GM21529 (cell line): ENCODE measurements around the gene MYLK4.
"Not testable (repeated sequence)": the region's sequence is repeated elsewhere in the genome, so short reads cannot be mapped to it uniquely, and the experiment has no call there.

Experiments
- ATAC-seq: cut with Tn5 transposase; IDR thresholded peaks from one replicate; pipeline ENCODE4 v1.9.1; 2021; ENCODE audit not compliant: unreplicated experiment

Gene MYLK4

DNA sequence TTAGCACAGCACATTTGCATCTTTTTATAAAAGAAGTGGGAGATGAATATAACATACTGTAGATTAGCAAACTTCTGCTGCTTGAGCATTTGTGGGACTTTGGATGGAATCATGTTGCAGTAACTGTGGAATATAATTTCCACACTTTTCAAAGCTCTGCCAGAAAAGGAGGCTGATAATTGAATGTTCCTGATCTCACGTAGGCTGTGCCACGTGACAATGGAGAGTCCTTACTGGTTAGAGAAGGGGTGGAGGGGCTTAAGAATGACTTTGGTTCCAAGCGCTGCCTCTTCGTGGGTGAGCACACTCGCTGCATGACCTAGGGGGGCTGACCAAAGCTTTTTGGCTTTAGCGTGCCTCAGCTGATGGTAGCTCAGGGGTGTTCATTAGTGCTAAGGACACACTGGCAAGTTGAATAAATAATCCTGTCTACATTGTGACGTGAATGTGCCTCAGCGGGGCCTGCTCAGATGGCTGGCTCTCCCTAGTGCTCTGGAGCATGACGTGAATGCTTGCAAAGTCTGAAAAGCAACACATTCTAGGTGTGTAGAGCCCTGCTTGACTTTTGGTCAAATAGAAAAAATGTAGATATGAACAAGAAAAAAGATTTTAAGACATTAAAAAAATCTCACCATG lies 29.5 kb upstream of the MYLK4 start:
- no peak for ATAC-seq

DNA sequence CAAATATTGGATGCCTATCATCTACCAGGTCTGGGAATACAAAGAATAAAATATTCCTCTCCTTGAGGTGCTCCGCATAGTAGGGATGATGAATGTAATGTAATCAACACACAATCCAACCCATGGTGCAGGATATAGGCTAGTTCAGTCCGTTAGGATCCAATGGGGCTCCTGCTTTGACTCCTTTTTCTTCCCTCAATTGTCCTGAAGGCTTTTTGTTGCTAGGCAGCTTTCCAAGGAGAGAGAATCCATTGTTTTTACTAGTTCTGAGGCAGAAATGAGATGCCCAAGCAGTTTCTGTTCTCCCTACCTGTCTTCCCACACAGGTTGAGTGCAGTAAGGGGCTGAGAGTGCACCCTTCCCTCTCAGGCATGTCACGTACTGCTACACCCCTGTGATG lies 26.5 kb upstream of the MYLK4 start:
- no peak for ATAC-seq

DNA sequence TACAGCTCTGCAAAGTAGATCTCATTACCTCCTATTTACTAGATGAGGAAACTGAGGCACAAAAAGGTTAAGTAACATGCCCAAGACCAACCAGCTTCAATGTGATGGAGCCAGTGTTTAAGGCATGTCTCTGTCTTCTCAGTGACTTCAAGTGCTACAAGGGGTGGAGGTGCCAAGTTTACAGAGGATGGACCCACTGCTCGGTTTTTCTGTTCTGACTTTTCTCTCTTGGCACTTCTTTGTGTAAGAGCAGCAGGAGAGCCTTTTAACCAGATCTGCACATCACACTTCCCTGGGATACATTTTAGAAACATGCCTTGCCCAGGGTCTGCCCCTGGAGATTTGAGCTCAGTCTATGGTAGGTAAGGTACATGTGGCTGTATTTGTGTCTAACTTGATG lies 24.3 kb upstream of the MYLK4 start:
- ATAC-seq, result no peak

DNA sequence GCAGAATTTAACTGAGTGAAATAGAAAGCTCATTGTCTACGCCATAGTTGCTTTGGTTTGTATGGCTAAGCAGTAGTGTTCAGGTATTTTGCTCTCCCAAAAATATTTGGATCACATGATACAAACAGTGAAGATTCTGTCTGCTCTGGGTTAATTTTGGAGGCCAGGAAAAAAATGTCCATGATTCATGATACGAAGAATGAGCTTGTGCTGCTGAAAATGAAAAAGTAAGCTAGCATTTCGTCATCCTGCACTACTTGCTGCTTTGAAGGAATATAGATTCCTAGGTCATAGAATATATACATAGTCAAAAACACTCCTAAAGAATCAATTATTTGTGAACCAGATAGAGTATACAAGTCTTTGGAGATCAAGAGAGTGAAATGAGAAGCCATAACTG lies 22.7 kb upstream of the MYLK4 start:
- ATAC-seq, result no peak

DNA sequence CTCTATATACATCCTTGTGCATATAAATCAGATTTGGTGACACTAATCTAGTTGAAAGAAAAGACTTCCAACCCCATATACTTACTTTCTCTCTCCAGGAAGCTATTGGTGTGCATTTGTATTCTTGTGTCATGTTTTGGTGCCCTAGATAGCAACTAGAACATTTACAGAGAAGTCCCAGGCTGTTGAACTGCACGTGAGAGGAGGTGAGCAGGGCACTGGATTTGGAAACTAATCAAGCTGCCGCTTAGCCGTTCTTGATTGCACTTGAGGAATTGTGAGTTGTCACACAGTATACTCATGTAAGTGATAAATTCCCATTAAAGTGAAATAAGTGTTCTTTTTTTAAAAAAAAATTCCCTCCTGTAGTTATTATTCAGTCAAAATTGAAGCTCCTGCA lies 22.1 kb upstream of the MYLK4 start:
- no peak for ATAC-seq

DNA sequence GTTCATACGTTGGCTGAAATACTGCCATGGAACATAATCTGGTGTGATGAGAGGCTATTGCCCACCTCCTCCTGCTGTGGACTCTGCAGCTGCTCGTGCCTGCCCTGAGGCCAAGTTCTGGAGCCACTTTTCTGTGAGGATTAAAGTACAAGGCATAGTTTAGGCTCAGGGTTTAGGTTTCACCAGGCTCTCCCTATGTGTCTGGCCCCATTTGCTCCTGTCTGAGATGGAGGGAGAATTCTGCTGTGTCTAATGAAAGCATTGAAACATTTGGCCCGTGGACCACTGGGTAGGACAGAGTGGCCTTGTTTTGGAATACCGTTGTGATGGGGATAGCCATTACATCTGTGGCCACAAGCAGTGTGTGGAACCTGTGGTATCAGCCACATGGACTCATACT lies 20.4 kb upstream of the MYLK4 start:
- no peak for ATAC-seq

DNA sequence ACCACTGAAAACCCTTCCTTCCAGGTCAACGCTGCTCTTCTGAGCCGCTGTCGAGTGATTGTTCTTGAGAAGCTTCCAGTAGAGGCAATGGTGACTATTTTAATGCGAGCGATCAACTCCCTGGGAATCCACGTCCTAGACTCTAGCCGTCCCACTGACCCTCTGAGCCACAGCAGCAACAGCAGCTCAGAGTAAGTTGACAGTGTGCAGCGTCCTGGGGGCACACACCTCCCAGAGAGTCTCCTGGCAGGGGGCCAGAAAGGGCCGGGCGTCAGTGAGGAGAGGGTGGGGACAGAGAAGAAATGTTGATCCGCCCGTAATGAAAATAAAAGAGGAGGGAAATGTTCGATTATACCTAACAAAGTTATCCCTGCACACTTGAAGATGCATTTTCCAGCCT lies 19.4 kb upstream of the MYLK4 start:
- no peak for ATAC-seq

DNA sequence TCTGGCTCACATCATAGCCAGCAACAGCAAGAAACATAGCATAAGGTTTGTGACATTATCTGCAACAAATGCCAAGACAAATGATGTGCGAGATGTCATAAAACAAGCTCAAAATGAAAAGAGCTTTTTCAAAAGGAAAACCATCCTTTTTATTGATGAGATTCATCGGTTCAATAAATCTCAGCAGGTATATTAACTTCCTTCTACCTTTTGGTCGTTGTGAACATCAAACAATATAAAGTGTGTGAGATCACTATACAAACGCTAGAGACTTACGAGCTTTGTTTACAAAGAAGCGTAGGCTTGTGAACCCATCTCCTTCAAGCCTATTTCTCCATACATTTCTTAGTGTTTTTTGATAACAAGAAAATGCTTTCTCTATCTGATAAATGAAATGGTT lies 18.0 kb upstream of the MYLK4 start:
- no peak for ATAC-seq

DNA sequence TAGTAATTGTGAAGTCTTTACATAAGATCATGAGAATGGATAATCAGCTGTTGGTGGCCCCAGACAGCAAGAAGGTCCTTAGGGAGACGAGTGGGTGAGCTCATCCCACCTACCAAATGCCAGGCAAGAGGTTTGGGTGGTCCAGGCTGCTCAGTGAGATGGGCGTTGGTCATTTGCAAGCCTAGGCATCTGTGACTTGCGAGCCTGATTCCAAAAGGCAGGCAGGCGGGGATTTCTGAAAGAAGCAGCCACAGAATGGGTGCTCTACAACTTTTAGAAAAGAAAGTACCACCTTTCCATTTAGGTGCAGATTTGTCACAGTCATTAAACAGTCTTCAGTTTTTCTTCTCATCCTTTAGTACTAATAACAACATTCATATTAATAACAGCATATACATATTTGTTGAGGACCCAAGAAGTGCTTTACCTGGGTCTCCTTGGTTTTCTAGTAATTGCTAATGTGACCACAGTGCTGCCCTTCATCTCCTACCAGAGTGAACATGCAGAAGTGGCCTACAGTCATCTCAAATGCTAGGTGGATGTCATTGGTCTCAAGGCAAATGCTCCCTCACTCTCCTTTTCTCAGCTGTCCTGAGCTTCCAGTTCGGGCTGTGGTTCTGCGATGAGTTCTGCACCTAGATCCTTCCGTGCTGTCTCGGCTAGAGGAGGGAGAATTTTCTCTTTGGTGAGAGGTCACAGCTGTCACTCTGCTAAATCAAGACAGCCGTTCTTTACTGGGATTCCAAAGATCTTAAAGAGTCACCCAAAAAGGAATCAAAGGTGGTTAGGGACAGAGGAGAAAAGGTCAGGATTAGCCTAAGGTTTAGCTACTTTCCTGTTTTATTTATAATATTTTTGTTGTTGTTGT lies 17.2 kb upstream of the MYLK4 start:
- no peak for ATAC-seq

DNA sequence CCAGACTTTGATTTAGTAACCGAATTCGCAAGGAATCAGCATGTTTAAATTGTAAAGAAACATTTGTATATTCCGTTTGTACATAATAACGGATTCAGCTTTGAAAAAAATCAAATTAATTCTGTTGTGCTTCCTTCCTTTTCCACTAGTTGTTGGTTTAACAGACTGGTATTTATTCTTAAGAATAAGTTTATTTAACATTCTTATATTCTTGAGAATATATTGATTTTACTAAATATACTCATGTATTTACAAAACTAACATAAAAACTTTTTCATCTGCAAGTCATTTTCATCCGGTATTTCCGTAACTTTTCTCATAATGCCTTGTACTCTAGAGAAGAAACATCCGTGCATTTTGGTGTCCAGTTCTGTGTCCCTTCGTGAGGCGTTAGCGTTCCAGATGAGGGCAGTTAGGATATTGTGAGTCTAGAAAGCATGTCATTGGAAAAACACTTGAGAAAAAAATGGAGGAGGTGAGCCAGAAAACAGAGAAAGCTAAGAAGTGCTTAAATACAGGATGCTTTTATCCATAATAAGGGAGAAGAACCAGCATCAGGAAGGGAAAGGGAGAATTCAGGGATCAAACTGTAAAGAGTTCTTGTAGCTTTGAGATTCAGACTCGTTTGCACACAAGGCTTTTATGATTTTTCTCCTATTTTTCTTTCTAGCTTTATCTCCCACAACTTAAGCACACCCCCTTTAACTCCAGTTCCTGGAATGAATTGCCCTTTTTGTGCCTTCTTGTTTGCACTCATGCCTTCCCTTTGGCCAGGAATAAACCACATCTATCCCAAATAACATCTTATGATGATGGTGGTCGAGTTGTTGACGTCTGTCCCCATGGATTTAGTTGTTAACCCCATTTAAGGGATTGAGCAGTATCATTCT lies 16.3 kb upstream of the MYLK4 start:
- no peak for ATAC-seq

DNA sequence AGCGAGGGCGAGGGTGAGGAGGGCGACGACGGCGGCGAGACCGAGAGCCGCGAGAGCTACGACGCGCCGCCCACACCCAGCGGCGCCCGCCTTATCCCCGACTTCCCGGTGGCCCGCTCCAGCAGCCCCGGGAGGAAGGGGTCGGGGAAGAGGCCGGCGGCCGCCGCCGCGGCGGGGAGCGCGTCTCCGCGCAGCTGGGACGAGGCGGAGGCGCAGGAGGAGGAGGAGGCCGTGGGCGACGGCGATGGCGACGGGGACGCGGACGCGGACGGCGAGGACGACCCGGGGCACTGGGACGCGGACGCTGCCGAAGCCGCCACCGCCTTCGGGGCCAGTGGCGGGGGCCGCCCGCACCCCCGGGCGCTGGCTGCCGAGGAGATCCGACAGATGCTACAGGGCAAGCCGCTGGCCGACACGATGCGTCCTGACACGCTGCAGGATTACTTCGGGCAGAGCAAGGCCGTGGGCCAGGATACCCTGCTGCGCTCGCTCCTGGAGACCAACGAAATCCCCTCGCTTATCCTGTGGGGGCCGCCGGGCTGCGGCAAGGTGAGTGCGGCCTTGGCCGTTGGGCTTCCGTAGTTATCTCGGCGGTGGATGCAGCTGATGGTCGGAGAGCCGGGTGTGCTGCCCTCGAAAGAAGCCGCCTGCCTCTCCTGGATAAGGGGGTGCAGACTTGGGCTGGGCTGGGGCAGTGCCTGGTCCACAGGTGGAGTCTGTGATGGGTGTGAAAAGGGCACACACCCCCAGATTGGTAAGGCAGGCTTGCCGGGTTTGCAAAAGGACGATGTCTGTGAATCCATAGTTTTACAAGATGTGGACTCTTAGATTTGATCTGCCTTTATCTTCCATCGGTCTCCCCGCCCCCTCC lies 15.4 kb upstream of the MYLK4 start:
- ATAC-seq, result peak; percentile 28

DNA sequence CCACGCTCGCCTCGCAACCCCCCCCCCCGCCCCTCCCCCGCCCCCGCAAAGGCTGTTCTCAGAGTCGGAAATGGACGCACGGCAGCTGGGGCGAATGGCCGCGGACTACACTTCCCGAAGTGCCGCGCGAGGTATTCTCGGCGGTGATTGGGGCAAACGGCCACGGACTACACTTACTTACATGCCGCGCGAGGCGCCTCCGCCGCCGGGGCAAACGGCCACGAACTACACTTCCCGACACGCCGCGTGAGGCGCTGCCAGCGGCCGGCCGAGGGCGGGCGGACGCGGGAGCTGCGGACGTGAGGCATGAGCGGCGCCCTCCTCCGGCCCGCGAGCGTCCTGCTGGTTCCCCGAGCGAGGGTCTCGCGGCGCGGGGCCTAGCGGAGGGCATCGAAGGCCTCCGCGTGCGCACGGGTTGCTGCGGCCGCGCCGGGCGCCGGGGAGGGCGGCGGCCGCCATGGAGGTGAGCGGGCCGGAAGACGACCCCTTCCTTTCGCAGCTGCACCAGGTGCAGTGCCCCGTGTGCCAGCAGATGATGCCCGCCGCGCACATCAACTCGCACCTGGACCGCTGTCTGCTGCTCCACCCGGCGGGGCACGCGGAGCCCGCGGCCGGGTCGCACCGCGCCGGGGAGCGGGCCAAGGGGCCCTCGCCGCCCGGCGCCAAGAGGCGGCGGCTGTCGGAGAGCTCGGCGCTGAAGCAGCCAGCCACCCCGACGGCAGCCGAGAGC lies 14.6 kb upstream of the MYLK4 start, which contains the start of gene WRNIP1:
TSS of gene WRNIP1 (plus strand) at position 228 of the 730 bp plus-strand sequence. CDS start at position 458, 230 bp downstream.
- peak; percentile 85 for ATAC-seq

DNA sequence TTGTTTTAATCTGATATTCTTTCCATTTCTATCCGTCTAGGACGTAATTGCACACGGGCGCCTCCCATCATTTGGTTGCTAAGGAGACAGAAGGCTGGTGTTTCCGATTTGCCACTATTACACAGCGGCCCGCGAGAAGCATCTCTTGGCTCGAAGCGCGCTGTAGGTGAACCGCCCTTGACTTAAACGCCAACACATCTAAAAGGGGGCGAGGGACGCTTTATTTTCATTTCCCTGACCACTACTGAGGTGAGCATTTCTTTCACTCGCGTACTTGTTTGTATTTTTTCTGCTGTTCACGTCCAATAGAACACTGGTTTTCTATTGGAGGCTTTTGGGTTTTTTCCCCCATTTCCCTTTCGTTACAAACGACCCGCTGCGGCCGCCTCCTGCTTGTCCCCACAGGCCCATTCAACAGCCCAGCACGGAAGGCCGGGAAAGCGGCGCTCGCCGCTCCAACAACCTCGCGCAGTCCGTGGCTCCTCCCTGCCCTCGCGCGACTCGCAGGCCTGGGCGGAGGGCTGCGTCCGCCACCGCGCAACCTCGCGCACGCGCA lies 14.0 kb upstream of the MYLK4 start:
- peak; percentile 59 for ATAC-seq

DNA sequence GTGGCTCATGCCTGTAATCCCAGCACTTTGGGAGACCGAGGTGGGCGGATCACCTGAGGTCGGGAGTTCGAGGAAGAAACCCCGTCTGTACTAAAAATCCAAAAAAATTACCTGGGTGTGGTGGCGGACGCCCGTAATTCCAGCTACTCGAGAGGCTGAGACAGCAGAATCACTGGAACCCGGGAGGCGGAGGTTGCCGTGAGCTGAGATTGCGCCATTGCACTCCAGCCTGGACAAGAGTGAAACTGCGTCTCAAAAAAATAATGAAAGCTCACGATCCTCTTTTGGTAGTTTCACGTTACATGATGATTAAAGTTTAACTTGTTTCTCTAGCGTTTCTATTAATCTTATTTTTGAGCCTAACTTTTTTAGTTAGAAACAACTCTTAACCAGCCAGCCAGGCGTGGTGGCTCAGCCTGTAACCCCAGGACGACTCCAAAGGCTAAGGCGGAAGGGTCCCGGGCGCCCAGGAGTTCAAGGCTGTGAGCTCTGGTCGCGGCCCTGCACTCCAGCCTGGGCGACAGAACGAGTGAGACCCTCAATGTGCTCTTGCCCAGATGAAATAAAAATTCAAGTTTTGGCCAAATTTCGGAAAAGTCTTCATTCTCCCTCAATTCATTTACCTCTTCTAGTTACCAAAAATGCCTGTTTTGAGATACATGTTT lies 13.3 kb upstream of the MYLK4 start:
- no peak for ATAC-seq

DNA sequence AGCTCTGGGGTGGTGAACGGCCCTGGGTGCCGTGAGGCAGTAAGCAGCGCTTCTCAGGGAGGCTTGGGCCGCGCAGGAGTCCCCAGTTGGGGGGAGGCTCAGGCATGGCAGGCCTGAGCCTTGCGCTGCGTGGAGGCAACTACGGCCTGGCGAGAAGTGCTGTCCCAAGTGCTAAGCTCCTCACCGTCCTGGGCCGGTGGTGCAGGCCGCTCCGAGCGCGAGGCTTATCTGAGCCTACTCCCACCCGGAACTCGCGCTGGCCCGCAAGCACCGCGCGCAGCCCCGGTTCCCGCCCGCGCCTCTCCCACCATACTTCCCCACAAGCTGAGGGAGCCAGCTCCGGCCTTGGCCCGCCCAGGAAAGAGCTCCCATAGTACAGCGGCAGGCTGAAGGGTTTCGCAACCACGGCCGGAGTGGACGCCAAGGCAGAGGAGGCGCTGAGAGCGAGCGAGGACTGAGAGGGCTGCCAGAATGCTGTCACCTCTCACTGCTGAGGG lies 12.7 kb upstream of the MYLK4 start:
- no peak for ATAC-seq

DNA sequence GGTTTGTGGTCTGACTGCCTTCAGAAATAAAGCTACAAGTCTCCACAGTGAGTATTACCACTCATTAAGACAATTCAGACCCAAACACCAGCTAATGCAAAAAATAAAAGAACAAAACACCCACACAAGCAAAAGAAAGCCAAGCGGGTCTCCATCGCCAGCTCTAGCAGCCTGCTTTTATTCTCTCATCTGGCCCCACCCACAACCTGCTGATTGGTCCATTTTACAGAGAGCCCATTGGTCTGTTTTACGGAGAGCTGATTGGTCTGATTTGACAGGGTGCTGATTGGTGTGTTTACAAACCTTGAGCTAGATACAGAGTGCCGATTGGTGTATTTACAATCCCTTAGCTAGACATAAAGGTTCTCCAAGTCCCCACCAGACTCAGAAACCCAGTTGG lies 12.1 kb upstream of the MYLK4 start:
- not testable (repeated sequence) for ATAC-seq

DNA sequence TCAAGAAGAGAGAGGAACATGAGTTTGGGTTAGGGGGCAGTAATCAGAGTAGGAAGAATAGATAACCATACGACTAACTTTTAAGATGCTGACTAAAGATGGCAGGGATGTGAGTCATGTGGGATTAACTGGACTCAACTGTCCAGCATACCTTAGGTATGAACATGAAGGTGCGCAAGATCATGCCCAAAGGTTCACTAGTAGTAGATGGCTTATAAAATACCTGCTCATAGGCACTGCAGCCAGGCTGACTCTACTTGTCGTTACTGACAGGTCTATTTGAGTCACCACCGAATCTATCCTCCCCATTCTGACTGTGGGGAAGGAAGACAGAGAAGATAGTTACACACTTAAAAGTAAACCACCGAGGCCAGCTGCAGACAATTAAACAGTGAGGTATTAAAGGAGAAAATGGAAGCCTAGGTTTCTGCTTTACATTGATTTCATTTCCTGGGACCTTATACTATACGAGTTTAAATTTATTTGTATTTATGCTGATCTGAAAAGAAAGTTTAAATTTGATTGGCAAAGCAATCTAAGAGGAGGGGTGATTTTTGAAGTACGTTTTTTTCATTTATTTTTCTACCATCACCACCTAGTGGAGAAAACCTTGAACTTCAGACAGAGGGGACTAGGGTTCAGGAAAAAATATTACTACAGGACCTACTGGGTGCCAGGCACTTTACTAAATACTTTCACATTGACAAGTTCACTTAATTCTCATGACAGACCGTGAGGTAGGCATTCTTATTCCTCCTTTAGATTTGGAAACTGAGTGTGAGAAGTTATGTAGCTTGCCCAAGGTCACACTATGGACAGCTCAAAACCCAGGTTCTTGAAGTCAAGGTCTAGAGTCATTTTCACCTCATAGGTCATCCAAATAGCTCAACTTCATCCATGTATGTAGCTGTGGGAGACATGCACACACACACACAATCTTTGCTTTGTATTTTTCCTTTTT lies 10.4 kb upstream of the MYLK4 start:
- ATAC-seq, result no peak

DNA sequence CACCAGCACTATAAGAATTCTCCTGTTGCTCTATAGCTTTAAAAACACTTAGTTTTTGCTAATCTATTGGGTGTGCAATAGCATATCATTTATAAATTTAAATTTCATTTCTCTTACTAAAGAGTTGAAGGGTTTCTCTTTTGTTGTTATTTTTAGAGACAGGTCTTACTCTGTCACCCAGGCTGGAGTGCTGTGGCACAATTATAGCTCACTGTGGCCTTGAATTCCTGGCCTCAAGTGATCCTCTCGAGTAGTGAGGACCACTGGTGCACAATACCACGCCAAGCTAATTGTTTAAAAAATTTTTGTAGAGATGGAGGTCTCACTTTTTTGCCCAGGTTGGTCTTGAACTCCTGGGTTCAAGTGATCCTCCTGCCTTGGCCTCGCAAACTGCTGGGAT lies 8.3 kb upstream of the MYLK4 start:
- ATAC-seq, result no peak
